IMR-90 (cell line): ENCODE measurements around the gene MATK. TPM values are rescaled to one million over a fixed set of nuclear protein-coding genes. Genes with fewer than 3 reads are reported as not detected.

Experiments used
- ATAC-seq: fragments of 200-7000 bp; cut with Tn5 transposase; 2 replicates; pipeline ENCODE4 v1.9.1; 2020; ENCODE audit warnings: low read depth, mild to moderate bottlenecking, moderate library complexity
- BruUV-seq: library from RNA; stranded (reverse); fragments of 400-500 nt; replicated peaks from 2 replicates; lab custom pipeline; 2021; lab: Mats Ljungman, UMichigan
- CTCF ChIA-PET: fragments of 300-600 bp; formaldehyde crosslinking; extraction: SDS; loops from one replicate; lab custom pipeline; 2021; ENCODE audit warnings: antibody characterized with exemption; lab: Yijun Ruan, JAX
- POLR2A ChIA-PET: fragments of 300-600 bp; sonication (Branson Sonifier 250); formaldehyde crosslinking; loops from one replicate; lab custom pipeline; 2022; ENCODE audit warnings: antibody characterized with exemption; ENCODE audit not compliant: unreplicated experiment; lab: Charles Lee
- DNase-seq: peaks from one replicate; pipeline ENCODE4 v3.0.0; 2013
- H2AFZ ChIP-seq: replicated peaks from 2 replicates; pipeline ENCODE3; 2013; ENCODE audit warnings: low read length, mild to moderate bottlenecking; ENCODE audit not compliant: poor library complexity
- H2AK5ac ChIP-seq: 2 replicates; pipeline ENCODE4 v1.6.1; 2013; ENCODE audit warnings: low read depth, low read length, inconsistent platforms
- H2AK9ac ChIP-seq: replicated peaks from 2 replicates; pipeline ENCODE3; 2013; ENCODE audit warnings: mild to moderate bottlenecking, low read depth, low read length, moderate library complexity; ENCODE audit not compliant: poor library complexity
- H2BK120ac ChIP-seq: 2 replicates; pipeline ENCODE4 v1.6.1; 2013; ENCODE audit warnings: low read depth, low read length, inconsistent platforms
- H2BK15ac ChIP-seq: 3 replicates; pipeline ENCODE4 v1.6.1; 2013; ENCODE audit warnings: low read depth, low read length, inconsistent platforms
- H2BK20ac ChIP-seq: 2 replicates; pipeline ENCODE4 v1.6.1; 2013; ENCODE audit warnings: low read depth, mild to moderate bottlenecking, inconsistent platforms, low read length, moderate library complexity
- H2BK5ac ChIP-seq: 2 replicates; pipeline ENCODE4 v1.6.1; 2013; ENCODE audit warnings: mild to moderate bottlenecking, low read depth, low read length, inconsistent platforms; ENCODE audit not compliant: poor library complexity, severe bottlenecking
- H3K14ac ChIP-seq: replicated peaks from 2 replicates; pipeline ENCODE4 v1.6.1; 2013; ENCODE audit warnings: low read depth, low read length, inconsistent platforms
- H3K18ac ChIP-seq: 2 replicates; pipeline ENCODE4 v1.6.1; 2013; ENCODE audit warnings: low read depth, low read length, control low read depth
- H3K23ac ChIP-seq: 2 replicates; pipeline ENCODE4 v1.6.1; 2013; ENCODE audit warnings: low read depth, low read length, inconsistent platforms
- H3K27ac ChIP-seq: 2 replicates; pipeline ENCODE4 v1.5.1; 2013; ENCODE audit warnings: mild to moderate bottlenecking, control low read depth, low read length; ENCODE audit not compliant: insufficient read depth
- H3K27me3 ChIP-seq: 2 replicates; pipeline ENCODE4 v1.6.1; 2013; ENCODE audit warnings: low read length; ENCODE audit not compliant: control insufficient read depth, insufficient read depth
- H3K36me3 ChIP-seq: 2 replicates; pipeline ENCODE4 v1.6.1; 2013; ENCODE audit warnings: low read length, mixed read lengths; ENCODE audit not compliant: control insufficient read depth, insufficient read depth
- H3K4ac ChIP-seq: 2 replicates; pipeline ENCODE4 v1.6.1; 2013; ENCODE audit warnings: low read depth, low read length, inconsistent platforms
- H3K4me1 ChIP-seq: 2 replicates; pipeline ENCODE4 v1.6.1; 2013; ENCODE audit warnings: low read length, mixed read lengths; ENCODE audit not compliant: control insufficient read depth, insufficient read depth
- H3K4me2 ChIP-seq: 2 replicates; pipeline ENCODE4 v1.6.1; 2013; ENCODE audit warnings: low read depth, mild to moderate bottlenecking, control low read depth, low read length, moderate library complexity
- H3K4me3 ChIP-seq: 2 replicates; pipeline ENCODE4 v1.5.1; 2013; ENCODE audit warnings: low read depth, mild to moderate bottlenecking, control low read depth, low read length, moderate library complexity; ENCODE audit not compliant: insufficient read depth
- H3K56ac ChIP-seq: 2 replicates; pipeline ENCODE4 v1.6.1; 2013; ENCODE audit warnings: low read length, inconsistent platforms; ENCODE audit not compliant: insufficient read depth; ENCODE audit errors: extremely low read depth
- H3K79me1 ChIP-seq, 2 experiments: 2 replicates each; pipeline ENCODE4 v1.6.1; 2013; ENCODE audit warnings: low read length in 2 of 2, inconsistent platforms in 1 of 2, low read depth in 1 of 2
- H3K9ac ChIP-seq: 2 replicates; pipeline ENCODE4 v1.6.1; 2013; ENCODE audit warnings: low read depth, low read length, control low read depth
- H3K9me1 ChIP-seq: 2 replicates; pipeline ENCODE4 v1.6.1; 2013; ENCODE audit warnings: low read length, inconsistent platforms; ENCODE audit not compliant: insufficient read depth
- H3K9me3 ChIP-seq: 2 replicates; pipeline ENCODE4 v1.6.1; 2013; ENCODE audit warnings: low read length; ENCODE audit not compliant: control insufficient read depth, insufficient read depth
- H4K20me1 ChIP-seq: 2 replicates; pipeline ENCODE4 v1.6.1; 2013; ENCODE audit warnings: low read length, inconsistent platforms; ENCODE audit not compliant: insufficient read depth
- H4K5ac ChIP-seq: 2 replicates; pipeline ENCODE4 v1.6.1; 2013; ENCODE audit warnings: mild to moderate bottlenecking, low read depth, low read length, control low read depth
- H4K8ac ChIP-seq, 2 experiments: 2 replicates each; pipeline ENCODE4 v1.6.1; 2013; ENCODE audit warnings: low read depth in 2 of 2, low read length in 2 of 2, control low read depth in 1 of 2, inconsistent platforms in 1 of 2
- H4K91ac ChIP-seq: 2 replicates; pipeline ENCODE4 v1.6.1; 2013; ENCODE audit warnings: low read depth, low read length, inconsistent platforms; ENCODE audit not compliant: insufficient read depth
- CHD1 ChIP-seq: IDR thresholded peaks from 2 replicates; pipeline ENCODE4 v1.6.1; 2012; ENCODE audit warnings: low read depth, low read length, improper control_type of control experiment
- WGBS, 2 experiments: methylation state at CpG; one replicate each; pipeline versions ENCODE4 v1.1.5 to v1.1.7; 2013; ENCODE audit warnings: missing lambda C conversion rate in 2 of 2; ENCODE audit not compliant: insufficient read length in 1 of 2; ENCODE audit errors: extremely low coverage in 2 of 2; 5-methylcytosine and 5-hydroxymethylcytosine counted together
- dilution Hi-C: fragments of 300-500 bp; cut with HindIII; formaldehyde crosslinking; loops from one replicate; pipeline ENCODE4 v1.14.3; 2018; ENCODE audit warnings: low sequenced_read_pairs; ENCODE audit not compliant: unreplicated experiment
- in situ Hi-C: fragments of 300-500 bp; cut with MboI; formaldehyde crosslinking; loops from 3 replicates; pipeline ENCODE4 v1.14.3; 2019; ENCODE audit warnings: low sequenced_read_pairs, inconsistent platforms, mixed read lengths
- intact Hi-C: fragments of 100-400 bp; cut with micrococcal nuclease; formaldehyde crosslinking; loops from 2 replicates; pipeline ENCODE4 v1.10.0; 2022
- polyA plus RNA-seq, 3 experiments: library from polyadenylated mRNA; depleted of rRNA; stranded (reverse); fragments of >200 nt; gene quantifications; 2 replicates each; pipeline ENCODE4 v1.2.3, GENCODE V29; 2012; ENCODE audit warnings: low replicate concordance in 1 of 3
- total RNA-seq: library from RNA; depleted of rRNA; stranded (reverse); fragments of >200 nt; gene quantifications from 2 replicates; pipeline ENCODE4 v1.2.3, GENCODE V29; 2012

The MATK gene
- total and polyA plus RNA-seq, 2 of the 4 experiments (the other 2 are of a cell fraction) = not detected

DNA sequence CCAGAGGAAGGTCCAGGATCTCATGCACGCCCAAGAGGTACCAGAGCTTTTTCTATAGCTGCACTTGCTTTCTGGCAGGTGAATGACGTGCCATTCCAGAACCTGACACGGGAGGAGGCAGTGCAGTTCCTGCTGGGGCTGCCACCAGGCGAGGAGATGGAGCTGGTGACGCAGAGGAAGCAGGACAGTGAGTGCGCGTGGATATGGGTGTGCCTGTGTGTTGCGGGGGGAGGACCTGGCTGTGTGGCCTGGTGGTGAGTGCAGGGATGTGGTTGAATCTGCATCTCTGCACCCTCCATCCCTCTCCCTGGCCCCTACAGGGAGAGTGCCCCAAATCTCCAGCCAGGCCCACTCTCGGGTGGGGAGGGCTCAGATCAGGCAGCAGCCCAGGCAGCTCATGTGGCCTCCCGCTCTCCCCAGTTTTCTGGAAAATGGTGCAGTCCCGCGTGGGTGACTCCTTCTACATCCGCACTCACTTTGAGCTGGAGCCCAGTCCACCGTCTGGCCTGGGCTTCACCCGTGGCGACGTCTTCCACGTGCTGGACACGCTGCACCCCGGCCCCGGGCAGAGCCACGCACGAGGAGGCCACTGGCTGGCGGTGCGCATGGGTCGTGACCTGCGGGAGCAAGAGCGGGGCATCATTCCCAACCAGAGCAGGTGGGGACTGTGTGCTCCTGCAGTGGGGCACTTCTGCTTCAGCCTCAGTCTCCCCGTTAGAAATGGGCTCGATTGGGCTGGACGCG is 47.5 kb downstream of the MATK start:
- Histone ChIP-seq H3K9me1 (peaks cover 8% of the 10 kb centered on the region; the same call in 1 of the 2 replicates), H4K8ac (no peak overlapping the region), H4K5ac (no peak overlapping the region), H3K9ac (no peak overlapping the region), H2BK15ac (no peak overlapping the region), H2AK5ac (no peak overlapping the region), H3K4me1 (no peaks in the 10 kb centered on the region), H4K20me1 (no peaks in the 10 kb centered on the region), H2AK9ac (no peak overlapping the region), H2BK5ac (no peak overlapping the region), H2BK120ac (no peak overlapping the region), H3K4me3 (no peak overlapping the region), H3K9me3 (peaks cover 2% of the 10 kb centered on the region; the same call in 1 of the 2 replicates), H3K23ac (no peak overlapping the region), H4K91ac (no peak overlapping the region), H2BK20ac (no peak overlapping the region), H3K56ac (no peak overlapping the region), H3K14ac (no peak overlapping the region), H3K36me3 (no peaks in the 10 kb centered on the region), H2AFZ (no peak overlapping the region), H3K79me1 (no peaks in the 10 kb centered on the region), H3K27ac (no peak overlapping the region), H3K4ac (no peak overlapping the region), H3K27me3 (peaks cover 7% of the 10 kb centered on the region), H3K18ac (no peak overlapping the region), H3K4me2 (no peak overlapping the region)
- ATAC-seq (no peak), DNase-seq (no peak)
- ChIA-PET POLR2A (interaction anchor here (1.0 kb wide), 1 partner anchor 24 kb away, joined by 4 read pairs; the partner anchor contains the start of gene MRPL54), CTCF (no interaction called here)
- dilution Hi-C loops = no loop called here
- TF ChIP-seq CHD1 = no peak
- WGBS, 2 experiments = 76% methylated on average over 16 of the region's 32 CpGs; no CpG with 5 or more reads in 1 of the 2 experiments
- intact Hi-C loops = no loop called here
- no TSS peak for BruUV-seq
- in situ Hi-C loops = no loop called here
